Cardiac muscle cell (in vitro differentiated cells and primary cell): ENCODE measurements around the gene GPR50. TPM values are rescaled to one million over a fixed set of nuclear protein-coding genes. Genes with fewer than 3 reads are reported as not detected.
A peak's percentile ranks its signal among the peaks of the same experiment; 100 is the strongest.

Experiments used
- DNase-seq, 2 donors: peaks; one replicate each; pipeline versions ENCODE4 v3.0.0 to v3.0.0-alpha.2; 2010 to 2017; ENCODE audit warnings: low read depth in 1 of 2, low spot score in 1 of 2
- H3K27ac ChIP-seq: fragments of 200-600 bp; sonication (generic); 2 replicates; pipeline ENCODE4 v1.5.1; 2016
- H3K27me3 ChIP-seq: fragments of 200-600 bp; sonication (generic); 2 replicates; pipeline ENCODE4 v1.6.0; 2016; ENCODE audit warnings: control low read depth
- H3K36me3 ChIP-seq: fragments of 200-600 bp; sonication (generic); 2 replicates; pipeline ENCODE4 v1.5.1; 2016; ENCODE audit warnings: control low read depth
- H3K4me1 ChIP-seq: fragments of 200-600 bp; sonication (generic); 2 replicates; pipeline ENCODE4 v1.8.1; 2017; ENCODE audit warnings: low read depth, mild to moderate bottlenecking, mixed run types
- H3K4me3 ChIP-seq: fragments of 200-600 bp; sonication (generic); 2 replicates; pipeline ENCODE4 v1.5.1; 2016; ENCODE audit warnings: mild to moderate bottlenecking
- H3K9me3 ChIP-seq: fragments of 200-600 bp; sonication (generic); 2 replicates; pipeline ENCODE4 v1.5.1; 2017; ENCODE audit warnings: low read depth, mild to moderate bottlenecking, control low read depth
- polyA plus RNA-seq: library from polyadenylated mRNA; unstranded; fragments of >200 nt; fragmentation: Nextera tagmentation; extraction: Ambion mirVana; gene quantifications from 2 replicates; pipeline ENCODE4 v1.2.1, GENCODE V29; 2016
- total RNA-seq: library from RNA; depleted of rRNA; stranded (reverse); fragments of >200 nt; gene quantifications from 2 replicates; pipeline ENCODE4 v1.2.3, GENCODE V29; 2016
- TF ChIP-seq, protein P1 (sequence below): IDR thresholded peaks from 2 replicates; pipeline ENCODE4 v1.5.1; 2012; ENCODE audit warnings: low read depth, mild to moderate bottlenecking, low read length

The GPR50 gene
- total RNA-seq (0.35 TPM in 1 of 2 replicates, not detected in the other), polyA plus RNA-seq (0.24 TPM in 1 of 2 replicates, not detected in the other)

DNA sequence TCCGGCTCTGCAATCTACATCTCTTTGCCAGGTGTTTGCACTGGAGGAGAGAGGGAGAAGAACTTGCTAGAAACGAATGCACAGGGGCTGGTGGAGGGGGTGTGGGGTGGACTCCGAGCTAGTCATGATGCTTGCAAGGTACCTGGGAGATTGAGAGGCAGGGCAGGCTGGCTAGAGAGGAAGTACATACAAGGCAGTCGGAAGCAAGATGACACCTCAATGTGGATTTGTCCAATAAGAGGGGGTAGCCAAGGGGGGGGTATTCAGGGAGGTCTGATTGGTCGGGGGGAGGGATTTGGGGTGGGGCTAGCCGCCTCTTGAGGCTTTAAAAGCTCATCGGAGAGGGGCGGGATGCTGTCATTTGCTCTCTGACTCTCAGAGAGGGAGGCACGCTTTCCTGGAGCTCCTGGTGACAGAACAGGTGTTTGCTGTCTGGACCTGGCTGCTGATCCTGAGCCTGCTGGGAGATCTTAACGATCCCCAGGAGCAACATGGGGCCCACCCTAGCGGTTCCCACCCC is at the start of gene GPR50:
Gene GPR50 (plus strand): TSS at position 354 of the 520 bp plus-strand sequence. CDS start 138 bp downstream, at position 492.
- no peaks in the 10 kb centered on the region for H3K9me3 ChIP-seq
- H3K27ac ChIP-seq: no peak within 1 kb of the TSS
- DNase-seq: peak in 1 of 2 donors; percentile 21
- peak within 1 kb of the TSS; percentile 36 for H3K4me3 ChIP-seq
- no peaks in the 10 kb centered on the region for H3K36me3 ChIP-seq
- H3K4me1 ChIP-seq: no peaks in the 10 kb centered on the region
- TF ChIP-seq, protein P1, sequence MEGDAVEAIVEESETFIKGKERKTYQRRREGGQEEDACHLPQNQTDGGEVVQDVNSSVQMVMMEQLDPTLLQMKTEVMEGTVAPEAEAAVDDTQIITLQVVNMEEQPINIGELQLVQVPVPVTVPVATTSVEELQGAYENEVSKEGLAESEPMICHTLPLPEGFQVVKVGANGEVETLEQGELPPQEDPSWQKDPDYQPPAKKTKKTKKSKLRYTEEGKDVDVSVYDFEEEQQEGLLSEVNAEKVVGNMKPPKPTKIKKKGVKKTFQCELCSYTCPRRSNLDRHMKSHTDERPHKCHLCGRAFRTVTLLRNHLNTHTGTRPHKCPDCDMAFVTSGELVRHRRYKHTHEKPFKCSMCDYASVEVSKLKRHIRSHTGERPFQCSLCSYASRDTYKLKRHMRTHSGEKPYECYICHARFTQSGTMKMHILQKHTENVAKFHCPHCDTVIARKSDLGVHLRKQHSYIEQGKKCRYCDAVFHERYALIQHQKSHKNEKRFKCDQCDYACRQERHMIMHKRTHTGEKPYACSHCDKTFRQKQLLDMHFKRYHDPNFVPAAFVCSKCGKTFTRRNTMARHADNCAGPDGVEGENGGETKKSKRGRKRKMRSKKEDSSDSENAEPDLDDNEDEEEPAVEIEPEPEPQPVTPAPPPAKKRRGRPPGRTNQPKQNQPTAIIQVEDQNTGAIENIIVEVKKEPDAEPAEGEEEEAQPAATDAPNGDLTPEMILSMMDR: no peak
- H3K27me3 ChIP-seq: peaks cover 98% of the 10 kb centered on the region

DNA sequence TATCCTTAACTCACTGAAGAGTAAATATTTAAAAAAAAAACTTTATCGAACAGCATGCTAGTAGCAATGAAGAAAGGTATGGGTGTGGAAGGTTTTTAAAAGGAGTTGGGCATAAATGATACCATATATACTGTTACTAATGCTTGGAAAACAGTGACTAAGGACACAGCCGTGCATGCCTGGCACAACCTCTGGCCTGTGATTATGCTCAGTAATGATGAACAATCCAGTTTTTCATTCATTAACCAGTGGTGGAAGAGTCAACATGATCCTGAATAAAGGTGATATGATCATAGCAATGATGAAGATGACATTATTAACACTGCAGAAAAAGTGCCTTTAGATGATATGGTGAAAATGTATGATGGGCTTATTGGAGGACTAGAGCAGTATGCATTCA is 43.9 kb upstream of the GPR50 start:
- no peak overlapping the region for H3K27ac ChIP-seq
- no peaks in the 10 kb centered on the region for H3K27me3 ChIP-seq
- no peak overlapping the region for H3K4me3 ChIP-seq
- H3K9me3 ChIP-seq: no peaks in the 10 kb centered on the region
- no peaks in the 10 kb centered on the region for H3K36me3 ChIP-seq
- H3K4me1 ChIP-seq: no peaks in the 10 kb centered on the region
- TF ChIP-seq, protein P1: no peak
- no peak for DNase-seq

DNA sequence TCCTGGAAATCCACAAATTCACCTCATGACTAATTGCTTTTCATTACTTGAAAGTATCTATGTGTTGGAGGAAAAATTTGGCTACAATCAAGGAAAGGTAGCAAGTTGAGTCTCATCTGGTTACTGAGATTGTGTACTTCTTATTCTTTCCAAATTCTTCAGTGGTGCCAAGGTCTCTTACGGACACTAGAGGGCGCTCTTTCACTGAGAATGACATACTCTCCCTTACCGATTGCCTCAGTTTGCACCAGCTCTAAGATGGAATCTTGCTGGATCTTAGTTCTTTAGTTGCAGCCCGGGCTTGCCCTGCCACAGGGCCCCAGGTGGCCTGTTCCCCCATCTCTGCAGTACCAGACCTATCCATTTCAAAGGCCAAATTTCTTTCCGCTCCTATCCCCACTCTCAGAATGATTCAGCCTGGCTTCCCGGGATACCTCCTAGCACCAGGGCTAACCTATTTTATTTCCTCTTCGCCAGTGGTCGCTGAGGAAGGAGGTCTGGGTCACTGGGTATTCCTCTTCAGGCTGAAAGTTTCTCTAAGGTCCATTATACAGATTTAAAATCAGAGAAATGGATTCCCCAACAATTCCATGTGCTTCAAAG is 24.6 kb upstream of the GPR50 start:
- TF ChIP-seq, protein P1: peak; percentile 64
- Histone ChIP-seq H3K27me3 (peaks cover 15% of the 10 kb centered on the region), H3K36me3 (no peaks in the 10 kb centered on the region), H3K9me3 (no peaks in the 10 kb centered on the region), H3K4me1 (no peaks in the 10 kb centered on the region), H3K27ac (no peak overlapping the region), H3K4me3 (no peak overlapping the region)
- DNase-seq: peak; percentile 64

DNA sequence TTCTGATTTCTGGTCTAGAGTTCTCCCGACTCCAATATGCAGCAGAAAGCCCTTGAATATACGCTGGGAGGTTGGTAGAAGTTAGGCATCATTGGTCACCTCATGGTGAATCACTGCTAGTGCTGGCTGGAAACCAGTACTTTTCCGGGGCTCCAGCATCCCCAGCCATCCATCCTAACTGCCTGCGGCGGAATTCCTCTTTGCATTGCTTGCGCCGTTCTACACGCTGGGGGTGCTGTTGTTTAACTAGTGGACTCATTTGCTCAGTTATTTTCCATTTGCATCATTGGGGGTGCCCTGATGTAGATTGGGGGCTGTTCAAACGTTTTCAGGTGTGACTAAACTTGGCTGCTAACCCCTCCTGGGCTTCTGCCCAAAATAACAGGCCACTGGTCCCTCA is 23.3 kb upstream of the GPR50 start:
- no peaks in the 10 kb centered on the region for H3K9me3 ChIP-seq
- TF ChIP-seq, protein P1: peak; percentile 28
- no peaks in the 10 kb centered on the region for H3K36me3 ChIP-seq
- H3K4me3 ChIP-seq: no peak overlapping the region
- peaks cover 6% of the 10 kb centered on the region for H3K27me3 ChIP-seq
- H3K4me1 ChIP-seq: no peaks in the 10 kb centered on the region
- H3K27ac ChIP-seq: no peak overlapping the region
- peak; percentile 7 to 34 for DNase-seq

DNA sequence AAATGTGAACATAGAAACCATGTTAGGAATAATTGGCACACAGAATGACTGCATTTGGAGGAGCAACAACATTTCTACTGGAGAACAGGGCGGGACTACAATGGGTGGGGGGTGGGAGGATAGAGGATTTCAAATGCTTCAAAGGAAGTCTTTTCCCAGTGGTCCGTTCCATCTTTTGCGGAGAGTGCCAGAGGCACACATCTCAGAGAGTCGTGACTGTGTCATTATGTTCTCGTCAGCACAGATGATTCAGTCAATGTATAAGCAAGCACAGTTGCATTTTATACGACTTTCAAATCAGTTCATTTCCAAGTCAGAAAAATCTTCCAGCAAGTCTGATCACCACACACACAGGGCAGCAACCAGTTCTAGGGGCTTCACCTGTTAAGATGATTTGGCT is 22.7 kb upstream of the GPR50 start:
- H3K4me1 ChIP-seq: no peaks in the 10 kb centered on the region
- H3K27ac ChIP-seq: no peak overlapping the region
- H3K4me3 ChIP-seq: no peak overlapping the region
- no peak for DNase-seq
- TF ChIP-seq, protein P1: no peak
- H3K9me3 ChIP-seq: no peaks in the 10 kb centered on the region
- no peaks in the 10 kb centered on the region for H3K36me3 ChIP-seq
- peaks cover 6% of the 10 kb centered on the region for H3K27me3 ChIP-seq
